ENCODE data around the gene TMEM269. TPM values are rescaled to one million over a fixed set of nuclear protein-coding genes. Genes with fewer than 3 reads are reported as not detected.

TMEM269 gene
- total and polyA plus RNA-seq, 9 of the 15 experiments (the other 6 are each of a cell fraction or from before 2014, with no cell fraction given): 0.09 to 0.49 (median 0.21) TPM

DNA sequence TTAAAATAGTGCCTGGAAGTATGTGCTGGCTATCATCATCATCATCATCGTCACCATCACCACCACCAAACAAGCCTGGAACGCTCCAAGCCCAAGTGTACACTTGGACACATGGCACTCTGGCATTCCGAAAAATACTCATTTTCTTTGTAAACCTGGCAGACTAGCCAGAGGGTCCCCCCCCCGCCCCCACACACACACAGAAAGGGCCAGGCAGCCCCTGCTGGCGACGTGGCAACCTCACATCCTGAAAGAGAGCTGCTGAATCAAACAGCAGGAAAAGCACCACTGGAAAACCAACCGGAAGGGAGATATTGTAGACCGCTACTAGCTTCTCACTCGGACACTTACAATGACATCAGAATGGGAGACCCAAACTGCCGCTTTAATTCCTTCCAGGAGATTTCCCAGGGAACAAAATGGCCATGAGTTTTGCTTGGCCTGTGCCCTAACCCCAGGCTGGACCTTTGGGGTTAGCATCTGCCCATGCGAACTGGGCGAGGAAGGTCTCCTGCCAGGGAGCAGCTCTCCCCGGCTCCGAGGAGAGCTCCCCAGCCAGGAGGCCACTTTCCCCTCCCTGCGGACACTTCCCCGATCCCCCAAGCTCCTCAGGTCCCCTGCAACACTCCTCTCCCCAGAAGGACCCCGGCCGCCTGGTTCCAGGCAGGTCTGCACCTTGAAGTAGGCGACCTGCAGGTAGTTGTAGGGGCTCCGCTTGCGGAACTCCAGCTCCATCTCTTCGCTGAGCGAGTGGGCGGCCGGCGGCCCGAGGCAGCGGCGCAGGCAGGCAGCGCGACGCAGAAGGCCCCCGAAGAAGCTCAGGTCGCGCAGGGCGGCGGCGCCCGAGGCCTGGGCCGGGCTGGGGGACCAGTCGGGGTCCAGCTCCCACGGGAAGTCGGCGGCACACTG is 18.7 kb upstream of the TMEM269 start (continued):
- TF ChIP-seq, protein P1, sequence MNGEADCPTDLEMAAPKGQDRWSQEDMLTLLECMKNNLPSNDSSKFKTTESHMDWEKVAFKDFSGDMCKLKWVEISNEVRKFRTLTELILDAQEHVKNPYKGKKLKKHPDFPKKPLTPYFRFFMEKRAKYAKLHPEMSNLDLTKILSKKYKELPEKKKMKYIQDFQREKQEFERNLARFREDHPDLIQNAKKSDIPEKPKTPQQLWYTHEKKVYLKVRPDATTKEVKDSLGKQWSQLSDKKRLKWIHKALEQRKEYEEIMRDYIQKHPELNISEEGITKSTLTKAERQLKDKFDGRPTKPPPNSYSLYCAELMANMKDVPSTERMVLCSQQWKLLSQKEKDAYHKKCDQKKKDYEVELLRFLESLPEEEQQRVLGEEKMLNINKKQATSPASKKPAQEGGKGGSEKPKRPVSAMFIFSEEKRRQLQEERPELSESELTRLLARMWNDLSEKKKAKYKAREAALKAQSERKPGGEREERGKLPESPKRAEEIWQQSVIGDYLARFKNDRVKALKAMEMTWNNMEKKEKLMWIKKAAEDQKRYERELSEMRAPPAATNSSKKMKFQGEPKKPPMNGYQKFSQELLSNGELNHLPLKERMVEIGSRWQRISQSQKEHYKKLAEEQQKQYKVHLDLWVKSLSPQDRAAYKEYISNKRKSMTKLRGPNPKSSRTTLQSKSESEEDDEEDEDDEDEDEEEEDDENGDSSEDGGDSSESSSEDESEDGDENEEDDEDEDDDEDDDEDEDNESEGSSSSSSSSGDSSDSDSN (IDR thresholded peaks at IDR 0.05; ENCODE audit: borderline replicate concordance in 1 of 2, low read depth in 2 of 2, low read length in 2 of 2): peak; percentile 16 to 50; a peak in 3 of 4 replicates
- TF ChIP-seq, protein P2, sequence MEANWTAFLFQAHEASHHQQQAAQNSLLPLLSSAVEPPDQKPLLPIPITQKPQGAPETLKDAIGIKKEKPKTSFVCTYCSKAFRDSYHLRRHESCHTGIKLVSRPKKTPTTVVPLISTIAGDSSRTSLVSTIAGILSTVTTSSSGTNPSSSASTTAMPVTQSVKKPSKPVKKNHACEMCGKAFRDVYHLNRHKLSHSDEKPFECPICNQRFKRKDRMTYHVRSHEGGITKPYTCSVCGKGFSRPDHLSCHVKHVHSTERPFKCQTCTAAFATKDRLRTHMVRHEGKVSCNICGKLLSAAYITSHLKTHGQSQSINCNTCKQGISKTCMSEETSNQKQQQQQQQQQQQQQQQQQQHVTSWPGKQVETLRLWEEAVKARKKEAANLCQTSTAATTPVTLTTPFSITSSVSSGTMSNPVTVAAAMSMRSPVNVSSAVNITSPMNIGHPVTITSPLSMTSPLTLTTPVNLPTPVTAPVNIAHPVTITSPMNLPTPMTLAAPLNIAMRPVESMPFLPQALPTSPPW (CRISPR knock-in tag; IDR thresholded peaks at IDR 0.05): peak; percentile 88
- TF ChIP-seq PHTF2 (CRISPR knock-in tag; IDR thresholded peaks at IDR 0.05) (no peak), RAD21 (CRISPR knock-in tag; conservative IDR thresholded peaks at IDR 0.05 in 1 of 2, IDR thresholded peaks at IDR 0.05 in 1 of 2) (peak in 1 of 2 experiments; percentile 49; a peak in 3 of 4 replicates), CCAR2 (IDR thresholded peaks at IDR 0.05; ENCODE audit: low read depth, low read length) (no peak), ZC3H11A (IDR thresholded peaks at IDR 0.05; ENCODE audit: low read depth, low read length) (no peak), JUND (IDR thresholded peaks at IDR 0.05; ENCODE audit: borderline replicate concordance, low read depth, low read length) (no peak), JUND (tag; IDR thresholded peaks at IDR 0.05; ENCODE audit: borderline replicate concordance, low read depth, low read length) (no peak), SMARCA4 (IDR thresholded peaks at IDR 0.05) (0 out of 2 replicates have a peak, but pooled peaks have one; percentile 28), NR1H2 (CRISPR knock-in tag; IDR thresholded peaks at IDR 0.05) (peak; percentile 88), ETV5 (CRISPR knock-in tag; IDR thresholded peaks at IDR 0.05; ENCODE audit: low read depth) (peak; percentile 86), ZNF239 (CRISPR knock-in tag; IDR thresholded peaks at IDR 0.05) (no peak), NR2C2 (CRISPR knock-in tag; IDR thresholded peaks at IDR 0.05) (no peak), NR2C2 (tag; IDR thresholded peaks at IDR 0.05) (no peak)
- TF ChIP-seq, protein P3, sequence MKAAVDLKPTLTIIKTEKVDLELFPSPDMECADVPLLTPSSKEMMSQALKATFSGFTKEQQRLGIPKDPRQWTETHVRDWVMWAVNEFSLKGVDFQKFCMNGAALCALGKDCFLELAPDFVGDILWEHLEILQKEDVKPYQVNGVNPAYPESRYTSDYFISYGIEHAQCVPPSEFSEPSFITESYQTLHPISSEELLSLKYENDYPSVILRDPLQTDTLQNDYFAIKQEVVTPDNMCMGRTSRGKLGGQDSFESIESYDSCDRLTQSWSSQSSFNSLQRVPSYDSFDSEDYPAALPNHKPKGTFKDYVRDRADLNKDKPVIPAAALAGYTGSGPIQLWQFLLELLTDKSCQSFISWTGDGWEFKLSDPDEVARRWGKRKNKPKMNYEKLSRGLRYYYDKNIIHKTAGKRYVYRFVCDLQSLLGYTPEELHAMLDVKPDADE (conservative IDR thresholded peaks at IDR 0.05; ENCODE audit: control insufficient read depth, low read depth, low read length): peak; percentile 28; the same call in 1 of the 2 replicates
- TF ChIP-seq, protein P4, sequence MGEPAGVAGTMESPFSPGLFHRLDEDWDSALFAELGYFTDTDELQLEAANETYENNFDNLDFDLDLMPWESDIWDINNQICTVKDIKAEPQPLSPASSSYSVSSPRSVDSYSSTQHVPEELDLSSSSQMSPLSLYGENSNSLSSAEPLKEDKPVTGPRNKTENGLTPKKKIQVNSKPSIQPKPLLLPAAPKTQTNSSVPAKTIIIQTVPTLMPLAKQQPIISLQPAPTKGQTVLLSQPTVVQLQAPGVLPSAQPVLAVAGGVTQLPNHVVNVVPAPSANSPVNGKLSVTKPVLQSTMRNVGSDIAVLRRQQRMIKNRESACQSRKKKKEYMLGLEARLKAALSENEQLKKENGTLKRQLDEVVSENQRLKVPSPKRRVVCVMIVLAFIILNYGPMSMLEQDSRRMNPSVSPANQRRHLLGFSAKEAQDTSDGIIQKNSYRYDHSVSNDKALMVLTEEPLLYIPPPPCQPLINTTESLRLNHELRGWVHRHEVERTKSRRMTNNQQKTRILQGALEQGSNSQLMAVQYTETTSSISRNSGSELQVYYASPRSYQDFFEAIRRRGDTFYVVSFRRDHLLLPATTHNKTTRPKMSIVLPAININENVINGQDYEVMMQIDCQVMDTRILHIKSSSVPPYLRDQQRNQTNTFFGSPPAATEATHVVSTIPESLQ (CRISPR knock-in tag; IDR thresholded peaks at IDR 0.05): 0 out of 2 replicates have a peak, but pooled peaks have one; percentile 62
- TF ChIP-seq, protein P5, sequence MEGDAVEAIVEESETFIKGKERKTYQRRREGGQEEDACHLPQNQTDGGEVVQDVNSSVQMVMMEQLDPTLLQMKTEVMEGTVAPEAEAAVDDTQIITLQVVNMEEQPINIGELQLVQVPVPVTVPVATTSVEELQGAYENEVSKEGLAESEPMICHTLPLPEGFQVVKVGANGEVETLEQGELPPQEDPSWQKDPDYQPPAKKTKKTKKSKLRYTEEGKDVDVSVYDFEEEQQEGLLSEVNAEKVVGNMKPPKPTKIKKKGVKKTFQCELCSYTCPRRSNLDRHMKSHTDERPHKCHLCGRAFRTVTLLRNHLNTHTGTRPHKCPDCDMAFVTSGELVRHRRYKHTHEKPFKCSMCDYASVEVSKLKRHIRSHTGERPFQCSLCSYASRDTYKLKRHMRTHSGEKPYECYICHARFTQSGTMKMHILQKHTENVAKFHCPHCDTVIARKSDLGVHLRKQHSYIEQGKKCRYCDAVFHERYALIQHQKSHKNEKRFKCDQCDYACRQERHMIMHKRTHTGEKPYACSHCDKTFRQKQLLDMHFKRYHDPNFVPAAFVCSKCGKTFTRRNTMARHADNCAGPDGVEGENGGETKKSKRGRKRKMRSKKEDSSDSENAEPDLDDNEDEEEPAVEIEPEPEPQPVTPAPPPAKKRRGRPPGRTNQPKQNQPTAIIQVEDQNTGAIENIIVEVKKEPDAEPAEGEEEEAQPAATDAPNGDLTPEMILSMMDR (IDR thresholded peaks at IDR 0.05 in 2 of 3, conservative IDR thresholded peaks at IDR 0.05 in 1 of 3; ENCODE audit: insufficient read depth in 2 of 3, low read depth in 1 of 3, low read length in 3 of 3): peak; percentile 59 to 79 (median 68)
